ENCODE measurements around the gene SH3PXD2A. TPM values are rescaled to one million over a fixed set of nuclear protein-coding genes. Genes with fewer than 3 reads are reported as not detected.

SH3PXD2A gene
- total RNA-seq, 1 donor from 2014 or later = 17.3 TPM

GRCh38 chr10:103820101-103821062, 35.0 kb downstream of the SH3PXD2A start:
- no peak overlapping the region for H3K27ac Mint-ChIP-seq (ENCODE audit: unreplicated experiment)
- H3K4me3 Mint-ChIP-seq (ENCODE audit: unreplicated experiment) = no peak overlapping the region
- no peak for TF ChIP-seq EZH2 (IDR thresholded peaks at IDR 0.05; ENCODE audit: insufficient read depth, low read length)
- TF ChIP-seq CTCF (IDR thresholded peaks at IDR 0.05; ENCODE audit: insufficient read depth, low read depth, low read length) = no peak
- H4K20me1 ChIP-seq (ENCODE audit: insufficient read depth, low read length) = peaks cover 43% of the 10 kb centered on the region
- peaks cover 3% of the 10 kb centered on the region for H3K27me3 ChIP-seq (ENCODE audit: insufficient read depth, low read length)
- H3K27me3 Mint-ChIP-seq (ENCODE audit: low read depth, unreplicated experiment) = no peaks in the 10 kb centered on the region
- FAIRE-seq = no peak
- no peak overlapping the region for H3K4me3 ChIP-seq (ENCODE audit: insufficient read depth, low read depth, low read length)
- peak; percentile 77 for DNase-seq (ENCODE audit: low read depth)
- H3K36me3 Mint-ChIP-seq (ENCODE audit: low read depth, unreplicated experiment) = no peaks in the 10 kb centered on the region
- no peak overlapping the region for H2AFZ ChIP-seq (ENCODE audit: low read depth, low read length)
- peak overlapping the region; percentile 68 for H3K4me2 ChIP-seq (ENCODE audit: low read length)
- H3K9me3 ChIP-seq (ENCODE audit: insufficient read depth, low read depth, low read length) = no peaks in the 10 kb centered on the region
- H3K4me1 ChIP-seq (ENCODE audit: insufficient read depth, low read length) = peaks cover 13% of the 10 kb centered on the region
- peaks cover 33% of the 10 kb centered on the region for H3K4me1 Mint-ChIP-seq (ENCODE audit: low read depth, unreplicated experiment)
- H3K27ac ChIP-seq (ENCODE audit: low read depth, low read length) = no peak overlapping the region
- H3K79me2 ChIP-seq (ENCODE audit: insufficient read depth, low read length) = no peaks in the 10 kb centered on the region
- H3K36me3 ChIP-seq (ENCODE audit: insufficient read depth, low read length) = no peaks in the 10 kb centered on the region
- no peak overlapping the region for H3K9ac ChIP-seq (ENCODE audit: low read length)
- no peaks in the 10 kb centered on the region for H3K9me3 Mint-ChIP-seq (ENCODE audit: unreplicated experiment)

DNA sequence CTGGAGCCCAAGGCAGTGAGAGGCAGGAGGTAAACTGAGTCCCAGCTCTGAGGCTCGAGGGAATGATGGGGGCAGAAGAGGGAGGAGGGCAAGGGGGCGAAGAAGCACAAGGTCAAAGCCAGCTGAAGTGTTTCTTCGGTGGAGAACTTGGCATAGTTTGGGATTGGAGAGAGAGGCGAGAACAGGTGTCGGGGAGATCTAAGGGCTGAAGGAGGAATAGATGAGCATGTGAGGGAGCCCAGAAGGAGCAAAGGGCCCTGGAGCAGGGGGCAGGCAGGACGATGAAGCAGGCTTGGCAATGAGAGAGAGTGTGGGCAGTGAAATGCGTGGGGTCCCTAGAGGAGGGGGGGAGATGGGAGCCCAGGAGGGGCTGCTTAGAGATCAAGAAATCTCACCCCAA, 35.9 kb downstream of the SH3PXD2A start:
- Mint-ChIP-seq H3K4me1 (ENCODE audit: low read depth, unreplicated experiment) (peaks cover 33% of the 10 kb centered on the region), H3K4me3 (ENCODE audit: unreplicated experiment) (peak overlapping the region; percentile 65), H3K27me3 (ENCODE audit: low read depth, unreplicated experiment) (no peaks in the 10 kb centered on the region), H3K27ac (ENCODE audit: unreplicated experiment) (no peak overlapping the region), H3K9me3 (ENCODE audit: unreplicated experiment) (no peaks in the 10 kb centered on the region), H3K36me3 (ENCODE audit: low read depth, unreplicated experiment) (no peaks in the 10 kb centered on the region)
- no peak for FAIRE-seq
- Histone ChIP-seq H3K36me3 (ENCODE audit: insufficient read depth, low read length) (no peaks in the 10 kb centered on the region), H3K4me1 (ENCODE audit: insufficient read depth, low read length) (peaks cover 13% of the 10 kb centered on the region), H3K4me3 (ENCODE audit: insufficient read depth, low read depth, low read length) (no peak overlapping the region), H3K9me3 (ENCODE audit: insufficient read depth, low read depth, low read length) (no peaks in the 10 kb centered on the region), H3K27ac (ENCODE audit: low read depth, low read length) (no peak overlapping the region), H3K27me3 (ENCODE audit: insufficient read depth, low read length) (peaks cover 3% of the 10 kb centered on the region), H2AFZ (ENCODE audit: low read depth, low read length) (no peak overlapping the region), H3K9ac (ENCODE audit: low read length) (no peak overlapping the region), H3K79me2 (ENCODE audit: insufficient read depth, low read length) (peaks cover 3% of the 10 kb centered on the region), H3K4me2 (ENCODE audit: low read length) (no peak overlapping the region), H4K20me1 (ENCODE audit: insufficient read depth, low read length) (peaks cover 40% of the 10 kb centered on the region)
- no peak for TF ChIP-seq EZH2 (IDR thresholded peaks at IDR 0.05; ENCODE audit: insufficient read depth, low read length)
- TF ChIP-seq CTCF (IDR thresholded peaks at IDR 0.05; ENCODE audit: insufficient read depth, low read depth, low read length) = no peak
- no peak for DNase-seq (ENCODE audit: low read depth)
